Activated T-cell treated with anti-CD3 and anti-CD28 coated beads, Interleukin-2, amount 50 U/mL, for 24 hours (primary cell): ENCODE data around the gene RAB3C.

Source experiments
- DNase-seq: peaks from one replicate; pipeline ENCODE4 v3.0.0-alpha.2; 2020
- H3K27ac Mint-ChIP-seq: 2 replicates; pipeline ENCODE4 v1.8.0; 2020; ENCODE audit warnings: mild to moderate bottlenecking, mixed read lengths
- H3K27me3 Mint-ChIP-seq: 2 replicates; pipeline ENCODE4 v1.8.0; 2020; ENCODE audit warnings: mixed read lengths
- H3K36me3 Mint-ChIP-seq: 2 replicates; pipeline ENCODE4 v1.8.0; 2020; ENCODE audit warnings: low read depth, mixed read lengths
- H3K4me1 Mint-ChIP-seq: 2 replicates; pipeline ENCODE4 v1.8.0; 2020; ENCODE audit warnings: low read depth, mixed read lengths
- H3K4me3 Mint-ChIP-seq: 2 replicates; pipeline ENCODE4 v1.8.0; 2020; ENCODE audit warnings: mild to moderate bottlenecking, moderate library complexity, mixed read lengths
- H3K9me3 Mint-ChIP-seq: 2 replicates; pipeline ENCODE4 v1.8.0; 2020; ENCODE audit warnings: mixed read lengths

RAB3C gene

GRCh38 chr5:58773744-58774441 is 191.0 kb downstream of the RAB3C start:
- no peak overlapping the region for H3K27ac Mint-ChIP-seq
- H3K4me3 Mint-ChIP-seq: no peak overlapping the region
- DNase-seq: no peak
- no peaks in the 10 kb centered on the region for H3K36me3 Mint-ChIP-seq
- H3K27me3 Mint-ChIP-seq: peaks cover 26% of the 10 kb centered on the region
- H3K9me3 Mint-ChIP-seq: no peaks in the 10 kb centered on the region
- peaks cover 22% of the 10 kb centered on the region for H3K4me1 Mint-ChIP-seq

GRCh38 chr5:58774937-58775336 is 192.1 kb downstream of the RAB3C start:
- DNase-seq: no peak
- Mint-ChIP-seq H3K27me3 (peaks cover 31% of the 10 kb centered on the region), H3K4me1 (peaks cover 22% of the 10 kb centered on the region), H3K4me3 (no peak overlapping the region), H3K36me3 (no peaks in the 10 kb centered on the region), H3K9me3 (no peaks in the 10 kb centered on the region), H3K27ac (peak overlapping the region; percentile 1)

GRCh38 chr5:58775701-58776262 is 192.9 kb downstream of the RAB3C start:
- DNase-seq: no peak
- H3K27ac Mint-ChIP-seq: peak overlapping the region; percentile 16
- H3K27me3 Mint-ChIP-seq: peaks cover 35% of the 10 kb centered on the region
- no peaks in the 10 kb centered on the region for H3K36me3 Mint-ChIP-seq
- no peaks in the 10 kb centered on the region for H3K9me3 Mint-ChIP-seq
- peaks cover 22% of the 10 kb centered on the region for H3K4me1 Mint-ChIP-seq
- no peak overlapping the region for H3K4me3 Mint-ChIP-seq

- H3K4me3 Mint-ChIP-seq: no peak overlapping the region
- no peak for DNase-seq
- H3K4me1 Mint-ChIP-seq: peaks cover 22% of the 10 kb centered on the region
- no peaks in the 10 kb centered on the region for H3K9me3 Mint-ChIP-seq
- no peak overlapping the region for H3K27ac Mint-ChIP-seq
- peaks cover 39% of the 10 kb centered on the region for H3K27me3 Mint-ChIP-seq
- H3K36me3 Mint-ChIP-seq: no peaks in the 10 kb centered on the region
These were observed 193.7 kb downstream of the RAB3C start for GRCh38 chr5:58776559-58776958.

DNA sequence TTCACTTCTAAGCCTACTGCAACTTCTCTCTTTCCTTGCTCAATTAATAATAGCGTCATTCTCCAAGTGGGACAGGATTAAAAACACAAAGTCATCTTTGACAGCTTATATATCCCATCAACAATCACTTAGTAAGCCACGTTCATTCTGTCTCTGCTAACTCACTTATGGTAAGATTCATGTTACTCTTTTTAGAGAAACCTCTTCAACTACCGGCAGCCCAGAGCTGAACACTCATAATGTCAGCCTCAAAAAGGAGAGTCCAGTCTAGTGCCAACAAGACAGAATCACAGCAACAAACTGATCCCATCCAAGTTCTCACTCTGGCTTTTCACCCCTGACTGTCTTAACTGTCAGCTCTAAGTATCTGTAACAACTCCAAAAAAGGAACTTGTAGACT is 196.0 kb downstream of the RAB3C start:
- no peaks in the 10 kb centered on the region for H3K9me3 Mint-ChIP-seq
- no peak overlapping the region for H3K4me3 Mint-ChIP-seq
- H3K4me1 Mint-ChIP-seq: peaks cover 22% of the 10 kb centered on the region
- no peaks in the 10 kb centered on the region for H3K36me3 Mint-ChIP-seq
- peaks cover 29% of the 10 kb centered on the region for H3K27me3 Mint-ChIP-seq
- no peak overlapping the region for H3K27ac Mint-ChIP-seq
- no peak for DNase-seq

- Mint-ChIP-seq H3K36me3 (no peaks in the 10 kb centered on the region), H3K9me3 (no peaks in the 10 kb centered on the region), H3K4me3 (no peak overlapping the region), H3K4me1 (peaks cover 5% of the 10 kb centered on the region), H3K27ac (no peak overlapping the region), H3K27me3 (peaks cover 32% of the 10 kb centered on the region)
- DNase-seq: no peak
These were observed 203.2 kb downstream of the RAB3C start for GRCh38 chr5:58786035-58786434.

GRCh38 chr5:58786711-58787303 is 203.9 kb downstream of the RAB3C start:
- Mint-ChIP-seq H3K4me1 (peaks cover 5% of the 10 kb centered on the region), H3K27ac (no peak overlapping the region), H3K4me3 (no peak overlapping the region), H3K36me3 (no peaks in the 10 kb centered on the region), H3K27me3 (peaks cover 30% of the 10 kb centered on the region), H3K9me3 (no peaks in the 10 kb centered on the region)
- DNase-seq: no peak

DNA sequence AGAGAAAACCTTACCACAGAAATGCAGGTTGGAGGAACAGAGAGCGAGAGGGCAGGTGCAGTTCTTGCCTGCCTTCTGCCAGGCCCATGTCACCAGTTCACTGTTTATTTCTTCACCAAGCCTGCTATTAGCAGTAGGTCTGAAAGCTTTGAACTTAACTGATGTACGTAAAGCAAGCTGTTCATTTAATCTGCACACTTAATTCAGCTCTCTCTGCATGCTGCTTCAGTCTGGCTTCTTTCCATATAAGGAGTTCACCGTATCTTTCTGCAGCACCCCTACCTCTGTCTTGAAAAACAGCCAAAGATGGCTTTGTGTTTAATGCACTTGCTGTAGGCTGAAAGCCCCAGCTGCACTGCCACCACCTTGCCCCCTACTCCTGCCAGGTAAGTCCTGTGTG is 205.1 kb downstream of the RAB3C start:
- Mint-ChIP-seq H3K4me3 (no peak overlapping the region), H3K27ac (no peak overlapping the region), H3K9me3 (no peaks in the 10 kb centered on the region), H3K27me3 (peaks cover 33% of the 10 kb centered on the region), H3K4me1 (peaks cover 5% of the 10 kb centered on the region), H3K36me3 (no peaks in the 10 kb centered on the region)
- no peak for DNase-seq

- no peak for DNase-seq
- no peaks in the 10 kb centered on the region for H3K36me3 Mint-ChIP-seq
- H3K27me3 Mint-ChIP-seq: peaks cover 19% of the 10 kb centered on the region
- H3K9me3 Mint-ChIP-seq: no peaks in the 10 kb centered on the region
- no peak overlapping the region for H3K4me3 Mint-ChIP-seq
- H3K4me1 Mint-ChIP-seq: peaks cover 14% of the 10 kb centered on the region
- H3K27ac Mint-ChIP-seq: no peak overlapping the region
These were observed 211.2 kb downstream of the RAB3C start for GRCh38 chr5:58793888-58794657.

GRCh38 chr5:58794875-58795274 is 212.0 kb downstream of the RAB3C start:
- H3K27me3 Mint-ChIP-seq: peaks cover 21% of the 10 kb centered on the region
- no peaks in the 10 kb centered on the region for H3K9me3 Mint-ChIP-seq
- H3K36me3 Mint-ChIP-seq: no peaks in the 10 kb centered on the region
- no peak overlapping the region for H3K27ac Mint-ChIP-seq
- peak; percentile 31 for DNase-seq
- peaks cover 14% of the 10 kb centered on the region for H3K4me1 Mint-ChIP-seq
- H3K4me3 Mint-ChIP-seq: no peak overlapping the region

DNA sequence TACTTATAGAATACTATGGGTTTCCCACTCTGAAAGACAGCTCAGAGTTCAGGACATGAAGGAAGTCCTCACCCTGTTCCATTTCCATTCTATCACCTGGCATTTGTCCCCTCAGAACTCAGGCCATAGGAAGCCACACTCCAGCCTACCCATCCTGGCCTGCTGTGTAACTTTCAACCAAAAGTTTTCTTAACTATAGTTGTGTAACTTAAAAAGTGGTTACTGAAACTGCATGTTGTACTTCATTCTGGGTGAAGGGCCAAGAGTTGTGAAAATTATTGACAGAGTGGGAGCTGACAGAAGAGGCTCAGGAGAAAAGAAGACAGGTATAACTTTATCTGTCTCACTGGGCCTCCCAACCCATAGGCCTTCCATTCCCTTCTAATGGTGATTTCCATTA is 212.5 kb downstream of the RAB3C start:
- Mint-ChIP-seq H3K27ac (no peak overlapping the region), H3K4me3 (no peak overlapping the region), H3K36me3 (no peaks in the 10 kb centered on the region), H3K9me3 (no peaks in the 10 kb centered on the region), H3K4me1 (peaks cover 14% of the 10 kb centered on the region), H3K27me3 (peaks cover 24% of the 10 kb centered on the region)
- DNase-seq: no peak

DNA sequence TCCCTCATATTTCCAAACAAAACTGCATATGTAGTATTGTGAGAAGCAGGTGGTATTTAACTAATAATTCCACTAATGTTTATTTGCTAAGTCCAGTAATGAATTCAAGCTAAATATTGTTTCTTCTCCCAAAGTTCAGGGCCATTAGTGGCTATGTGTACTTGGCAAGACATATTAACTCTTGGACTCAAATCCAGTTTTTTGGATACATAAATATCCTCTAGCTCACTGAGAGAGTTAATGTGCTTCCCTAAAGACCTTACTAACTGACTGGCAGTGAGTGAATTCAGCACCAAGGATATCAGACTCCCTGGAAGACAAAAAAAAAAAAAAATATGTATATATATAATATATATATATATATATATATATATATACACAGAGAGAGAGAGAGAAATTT is 214.1 kb downstream of the RAB3C start:
- DNase-seq: no peak
- H3K9me3 Mint-ChIP-seq: no peaks in the 10 kb centered on the region
- H3K36me3 Mint-ChIP-seq: no peaks in the 10 kb centered on the region
- no peak overlapping the region for H3K27ac Mint-ChIP-seq
- H3K4me3 Mint-ChIP-seq: no peak overlapping the region
- H3K27me3 Mint-ChIP-seq: peaks cover 32% of the 10 kb centered on the region
- H3K4me1 Mint-ChIP-seq: peaks cover 14% of the 10 kb centered on the region

DNA sequence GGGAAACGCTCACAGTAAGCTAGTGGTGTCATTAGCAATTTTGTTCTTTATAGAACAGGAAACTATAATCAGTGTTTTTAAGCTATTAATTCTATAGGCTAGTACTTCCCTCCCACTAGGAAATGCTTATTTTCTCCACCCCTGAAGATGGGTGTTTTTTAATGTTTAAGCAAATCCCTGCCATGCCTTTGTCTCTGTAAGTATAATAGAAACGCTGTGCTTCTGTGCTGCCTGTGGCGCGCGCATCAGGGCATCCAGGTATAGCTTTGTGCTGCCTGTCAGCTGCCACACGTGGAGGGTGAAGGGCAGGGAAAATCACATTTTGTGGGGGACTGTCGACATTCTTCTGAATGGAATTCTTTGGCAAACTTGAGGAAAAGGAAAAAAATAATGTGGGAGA is 217.5 kb downstream of the RAB3C start:
- Mint-ChIP-seq H3K27me3 (peaks cover 47% of the 10 kb centered on the region), H3K4me1 (peaks cover 2% of the 10 kb centered on the region), H3K9me3 (no peaks in the 10 kb centered on the region), H3K27ac (no peak overlapping the region), H3K36me3 (no peaks in the 10 kb centered on the region), H3K4me3 (no peak overlapping the region)
- DNase-seq: no peak

- no peaks in the 10 kb centered on the region for H3K9me3 Mint-ChIP-seq
- H3K36me3 Mint-ChIP-seq: no peaks in the 10 kb centered on the region
These were observed 218.1 kb downstream of the RAB3C start for GRCh38 chr5:58800861-58801540.

More at GRCh38 chr5:58800861-58801540, 218.1 kb downstream of the RAB3C start:
- Mint-ChIP-seq H3K4me1 (no peaks in the 10 kb centered on the region), H3K27ac (no peak overlapping the region), H3K4me3 (no peak overlapping the region), H3K27me3 (peaks cover 47% of the 10 kb centered on the region)
- no peak for DNase-seq
